GM18505 (cell line): ENCODE results near the gene TNFAIP8L2.

Experiments used
- ATAC-seq: cut with Tn5 transposase; IDR thresholded peaks from one replicate; pipeline ENCODE4 v1.9.1; 2021; ENCODE audit not compliant: unreplicated experiment
- POLR2A ChIP-seq: IDR thresholded peaks from 4 replicates; pipeline ENCODE4 v1.6.1; 2011; ENCODE audit warnings: borderline replicate concordance; ENCODE audit not compliant: insufficient read depth, insufficient read length; ENCODE audit errors: extremely low read depth

Gene TNFAIP8L2

GRCh38 chr1:151135433-151136385 lies 20.7 kb upstream of the TNFAIP8L2 start:
- no peak for ATAC-seq
- TF ChIP-seq POLR2A: no peak

DNA sequence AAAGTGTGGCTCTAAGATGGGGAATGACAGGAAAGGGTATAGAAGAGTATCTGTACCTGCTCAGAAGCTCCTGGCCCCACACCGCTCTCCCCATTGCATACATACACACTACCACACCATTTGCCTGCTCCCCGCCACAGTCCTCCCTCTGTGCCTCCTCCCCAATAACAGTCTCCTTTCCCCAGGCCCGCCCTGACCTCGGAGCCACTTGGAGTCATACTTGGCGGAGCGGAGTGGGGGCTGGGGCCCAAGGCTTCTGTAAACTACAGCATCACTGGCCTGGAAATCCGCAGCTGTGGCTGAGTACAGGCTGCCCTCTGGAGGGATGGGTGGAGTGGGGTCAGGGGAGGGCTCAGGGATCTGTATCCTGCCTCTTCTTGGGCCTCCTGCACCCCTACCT lies 18.7 kb upstream of the TNFAIP8L2 start:
- no peak for ATAC-seq
- no peak for TF ChIP-seq POLR2A

DNA sequence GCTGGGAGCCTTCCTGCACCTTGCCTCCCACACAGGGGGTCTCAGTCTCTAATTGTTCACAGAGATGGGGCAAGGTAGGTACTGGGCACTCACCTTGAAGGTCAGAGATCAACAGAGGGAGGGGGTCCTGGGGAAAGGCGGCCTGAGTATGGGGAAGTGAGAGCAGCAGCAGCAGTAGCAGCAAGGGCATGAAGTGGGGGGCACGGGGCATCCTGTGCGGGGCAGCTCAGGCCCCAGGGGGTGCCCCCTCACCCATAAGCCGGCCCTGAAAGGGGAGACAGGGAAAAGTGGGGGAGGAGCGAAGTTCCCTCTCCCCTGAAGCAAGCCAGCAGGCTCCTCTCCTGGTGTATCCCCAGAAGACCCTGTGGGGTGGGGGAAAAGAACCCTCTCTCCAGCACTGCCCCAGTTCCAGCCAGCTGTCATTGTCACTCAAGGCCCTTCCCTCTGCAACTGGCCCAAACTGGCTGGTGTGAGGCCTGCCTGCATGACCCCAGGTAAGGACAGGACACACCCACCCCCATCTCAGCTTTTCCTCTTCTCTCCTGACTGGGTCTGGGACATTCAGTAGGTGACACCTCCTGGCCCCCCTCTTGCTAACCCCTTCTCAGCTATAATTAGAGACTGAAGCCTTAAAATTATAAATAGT lies 13.9 kb upstream of the TNFAIP8L2 start:
- TF ChIP-seq POLR2A: no peak
- ATAC-seq: no peak

DNA sequence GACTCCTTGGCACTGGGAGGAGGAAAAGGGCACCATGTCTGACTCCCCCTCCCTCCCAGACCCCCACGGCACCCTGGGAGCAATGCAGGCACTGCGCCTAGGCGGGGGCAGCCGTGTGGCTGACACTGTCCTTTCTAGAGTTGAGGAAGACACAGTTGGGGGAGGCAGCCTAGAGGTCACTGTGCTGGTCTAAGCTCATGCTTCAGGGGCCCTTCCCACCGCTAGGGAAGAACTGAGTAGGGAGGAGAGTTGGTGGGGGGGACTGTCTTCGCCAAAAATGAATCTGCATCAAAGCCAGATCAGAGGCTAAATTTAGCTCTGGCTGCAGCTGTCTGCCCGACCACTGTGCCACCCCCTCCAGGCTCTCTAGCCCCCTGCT lies 13.4 kb upstream of the TNFAIP8L2 start:
- ATAC-seq: no peak
- TF ChIP-seq POLR2A: no peak

DNA sequence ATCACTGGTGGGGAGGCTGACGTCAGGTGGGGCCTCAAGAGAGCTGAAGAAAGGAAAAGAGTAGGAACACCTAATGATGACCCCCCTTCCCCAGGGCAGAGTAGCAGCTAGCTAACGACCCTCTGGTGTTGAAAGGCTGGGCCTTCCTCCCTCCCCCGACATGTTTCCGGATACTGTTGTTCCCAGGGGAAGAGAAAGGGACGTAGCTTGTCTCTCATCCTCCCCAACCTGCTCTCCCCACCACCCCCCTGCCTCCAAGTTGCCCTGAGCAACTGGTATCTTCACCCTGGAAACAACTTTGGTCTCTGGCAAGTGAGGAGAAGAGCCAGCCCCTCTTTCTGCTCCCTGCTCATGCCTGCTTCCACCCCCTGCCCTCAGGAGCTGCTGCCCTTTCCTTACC lies 12.5 kb upstream of the TNFAIP8L2 start:
- ATAC-seq: no peak
- TF ChIP-seq POLR2A: no peak

DNA sequence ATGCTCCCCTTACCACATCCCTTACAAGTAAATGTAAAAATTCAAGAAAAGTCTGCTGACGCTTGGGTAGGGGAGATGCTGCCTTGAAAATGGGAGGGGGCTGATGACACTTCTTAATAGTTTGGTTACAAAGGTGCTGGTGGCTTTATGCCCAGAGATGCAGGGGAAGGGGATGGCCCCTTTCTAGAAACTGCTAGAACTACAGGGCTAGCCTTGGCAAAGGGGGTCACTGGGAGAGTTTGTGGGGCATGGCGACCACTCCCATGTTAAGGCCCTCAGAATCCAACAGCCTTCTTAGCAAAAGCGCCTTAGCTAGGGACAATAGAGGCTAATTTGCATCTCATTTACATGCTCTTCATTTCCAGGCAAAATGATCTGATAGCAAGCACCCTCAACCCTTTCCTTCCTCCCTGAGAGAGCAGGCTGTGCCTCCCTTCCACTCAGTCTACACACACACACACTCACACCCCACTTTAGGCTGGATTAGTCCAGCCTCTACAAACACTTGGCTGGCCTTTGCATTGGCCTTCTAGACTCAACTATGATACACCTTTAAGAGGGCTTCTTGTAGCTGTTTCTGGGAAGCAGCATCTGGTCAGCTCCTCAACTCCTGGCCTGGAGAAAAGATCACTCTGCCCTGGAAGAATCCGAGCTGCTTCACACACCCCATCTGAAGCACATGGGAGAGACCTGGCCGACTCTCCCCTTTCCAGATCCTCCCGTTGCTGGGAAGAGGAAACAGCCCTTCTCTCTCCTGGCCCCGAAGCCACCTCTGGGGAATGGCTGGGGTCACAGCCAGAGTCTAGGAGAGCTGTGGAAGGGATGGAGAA lies 11.8 kb upstream of the TNFAIP8L2 start:
- ATAC-seq: no peak
- TF ChIP-seq POLR2A: no peak

- no peak for TF ChIP-seq POLR2A
Measured at GRCh38 chr1:151145304-151146071, 11.0 kb upstream of the TNFAIP8L2 start.

DNA sequence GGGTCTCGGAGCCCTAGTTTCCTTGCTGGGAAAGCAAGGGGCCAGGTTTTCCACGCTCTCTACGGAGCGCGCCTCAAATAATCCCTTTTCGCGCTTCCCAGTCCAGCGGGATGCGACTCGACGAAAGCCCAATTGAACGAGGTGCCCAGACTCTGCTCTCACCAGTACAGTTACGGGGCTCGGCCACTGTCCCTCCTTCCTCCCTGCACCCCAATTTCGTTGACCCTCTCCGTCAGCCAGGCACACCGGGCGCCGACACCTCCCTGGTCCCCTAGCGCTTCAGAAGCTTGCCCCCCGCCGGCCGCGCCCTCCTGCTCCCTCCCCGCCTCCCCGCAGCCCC lies 10.4 kb upstream of the TNFAIP8L2 start:
- no peak for TF ChIP-seq POLR2A
- peak; percentile 6 for ATAC-seq

More at GRCh38 chr1:151145304-151146071, 11.0 kb upstream of the TNFAIP8L2 start:
- ATAC-seq: no peak

- ATAC-seq: peak; percentile 92
- TF ChIP-seq POLR2A: peak; percentile 35
Measured at GRCh38 chr1:151146412-151147131, 9.9 kb upstream of the TNFAIP8L2 start, which contains the start of gene SEMA6C. TSS of gene SEMA6C (minus strand) at chr1:151146631. CDS start at chr1:151142621, 4,010 bp downstream.

- no peak for TF ChIP-seq POLR2A
- no peak for ATAC-seq
Measured at GRCh38 chr1:151147132-151147503, 9.3 kb upstream of the TNFAIP8L2 start.

DNA sequence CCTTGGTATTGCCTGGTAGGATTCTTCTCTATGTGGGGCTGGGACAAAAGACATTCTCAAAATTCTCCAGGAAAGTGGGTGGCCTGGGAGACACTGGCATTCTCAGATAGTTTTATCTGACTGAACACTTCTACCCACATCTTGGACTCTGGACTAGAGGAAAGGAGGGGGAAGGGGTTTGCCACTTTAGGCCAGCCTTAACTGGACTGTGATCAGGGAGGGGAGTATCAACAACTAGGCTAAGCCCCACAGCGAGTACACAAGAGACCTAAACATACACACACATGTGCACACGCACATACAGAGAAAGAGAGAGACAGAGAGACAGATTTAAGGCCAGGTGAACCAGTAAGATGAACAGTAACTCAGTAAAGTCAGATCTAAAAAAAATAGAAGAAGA lies 8.8 kb upstream of the TNFAIP8L2 start:
- no peak for TF ChIP-seq POLR2A
- no peak for ATAC-seq

- TF ChIP-seq POLR2A: no peak
- no peak for ATAC-seq
Measured at GRCh38 chr1:151157067-151157531, 650 bp downstream of the TNFAIP8L2 start.
